ENCODE measurements around the gene ROR2.

The ROR2 gene

DNA sequence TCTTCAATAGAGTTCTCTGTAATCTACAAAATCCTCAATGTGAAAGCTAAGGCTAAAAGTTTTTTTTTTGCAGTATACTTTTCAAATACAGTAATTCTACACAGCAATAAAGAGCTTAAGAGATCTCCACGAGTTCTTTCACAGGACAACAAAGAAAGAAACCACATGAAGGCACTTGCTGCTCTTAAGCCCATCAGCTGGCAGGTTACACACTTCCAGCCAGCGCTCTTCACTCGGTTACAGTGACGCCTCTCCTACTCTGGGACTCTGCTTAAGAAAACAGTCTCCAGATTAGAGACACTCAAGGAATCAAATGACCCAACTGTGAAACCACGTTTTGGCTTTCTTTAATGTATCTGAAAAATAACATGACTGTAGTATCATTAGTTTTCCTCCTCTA, 85.0 kb downstream of the ROR2 start:
- no peak for DNase-seq

GRCh38 chr9:91864380-91864779, 85.6 kb downstream of the ROR2 start:
- no peak for DNase-seq

DNA sequence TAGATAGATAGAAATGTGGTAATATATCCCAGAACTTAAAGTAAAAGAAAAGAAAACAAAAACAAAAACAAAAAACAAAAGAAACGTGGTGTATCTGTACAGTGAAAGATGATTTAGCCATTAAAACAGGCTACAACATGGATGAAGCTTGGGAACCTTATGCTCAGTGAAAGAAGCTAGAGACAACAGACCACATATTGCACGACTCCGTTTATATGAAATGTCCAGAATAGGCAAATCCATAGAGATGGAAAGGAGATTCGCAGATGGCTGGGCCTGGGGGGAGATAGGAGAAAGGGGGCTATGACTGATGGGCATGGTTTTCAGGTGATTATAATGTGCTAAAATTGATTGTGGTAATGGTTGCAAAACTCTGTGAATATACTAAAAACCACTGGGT, 86.6 kb downstream of the ROR2 start:
- DNase-seq: no peak

GRCh38 chr9:91858213-91859030, 91.6 kb downstream of the ROR2 start:
- DNase-seq: no peak

GRCh38 chr9:91857291-91858212, 92.5 kb downstream of the ROR2 start:
- no peak for DNase-seq

GRCh38 chr9:91856419-91856818, 93.6 kb downstream of the ROR2 start:
- DNase-seq: no peak

DNA sequence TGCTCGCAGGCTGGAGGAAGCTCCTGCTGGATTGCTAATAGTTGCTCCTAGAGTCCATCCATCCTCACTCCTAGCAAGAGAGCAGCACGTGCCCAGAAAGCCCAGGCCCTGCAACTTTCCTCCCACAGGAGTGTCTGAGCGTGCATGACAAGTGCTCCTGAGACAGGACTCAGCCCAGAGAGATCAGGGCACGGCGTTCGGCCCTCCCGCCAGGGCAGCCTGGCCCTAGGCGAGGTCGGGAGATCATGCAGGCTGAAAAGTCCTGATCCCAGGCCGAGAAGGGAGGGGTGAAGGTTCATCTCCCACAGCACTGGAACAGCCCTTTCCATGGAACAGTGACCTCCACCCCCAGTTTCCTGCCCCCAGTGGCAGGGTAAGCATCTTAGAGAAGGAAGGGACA, 94.8 kb downstream of the ROR2 start:
- no peak for DNase-seq

DNA sequence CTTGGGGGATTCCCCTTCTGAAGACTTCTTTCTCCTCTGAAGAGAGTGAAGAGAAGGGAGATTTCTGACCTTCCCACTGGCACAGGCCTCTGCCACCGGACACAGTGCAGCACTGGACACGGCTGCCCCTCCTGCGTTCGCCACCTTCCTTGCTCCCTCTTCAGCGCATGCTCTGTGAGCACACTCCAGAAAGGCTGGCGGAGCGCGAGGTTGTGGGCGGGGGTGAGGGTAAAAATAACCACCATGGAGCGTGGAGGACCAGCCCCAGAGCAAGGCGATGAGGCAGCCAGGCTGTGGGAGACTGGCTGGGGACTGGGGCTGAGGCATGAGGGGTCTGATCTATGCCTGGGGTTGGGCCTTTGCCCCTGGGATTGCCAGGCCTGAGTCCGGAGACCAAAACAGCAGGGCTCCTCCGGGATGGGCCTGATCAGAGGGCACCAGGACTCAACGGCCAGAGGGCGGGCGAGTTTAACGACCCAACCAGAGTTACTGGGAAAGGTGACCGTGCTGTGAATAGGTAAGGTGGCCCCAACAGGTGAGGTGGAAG, 97.2 kb downstream of the ROR2 start:
- DNase-seq: no peak

DNA sequence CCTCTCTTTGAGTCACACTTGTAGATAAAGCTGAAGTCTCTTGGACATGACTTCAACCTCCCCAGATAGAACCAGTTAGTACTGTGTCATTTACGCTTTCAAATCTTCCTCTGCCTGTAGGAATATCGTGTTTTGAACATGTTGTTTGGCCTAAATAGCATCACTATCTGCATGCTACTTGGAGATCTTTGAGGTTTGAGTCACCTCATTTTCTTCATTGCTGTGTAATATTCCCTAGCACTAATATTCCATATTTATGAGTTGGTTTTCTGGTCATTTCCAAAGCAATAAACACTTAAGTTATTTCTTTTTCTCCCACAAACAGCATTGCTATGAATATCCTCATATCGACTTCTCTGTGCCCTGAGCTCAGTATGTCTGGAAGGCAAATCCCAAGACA, 100.3 kb downstream of the ROR2 start:
- DNase-seq: no peak

DNA sequence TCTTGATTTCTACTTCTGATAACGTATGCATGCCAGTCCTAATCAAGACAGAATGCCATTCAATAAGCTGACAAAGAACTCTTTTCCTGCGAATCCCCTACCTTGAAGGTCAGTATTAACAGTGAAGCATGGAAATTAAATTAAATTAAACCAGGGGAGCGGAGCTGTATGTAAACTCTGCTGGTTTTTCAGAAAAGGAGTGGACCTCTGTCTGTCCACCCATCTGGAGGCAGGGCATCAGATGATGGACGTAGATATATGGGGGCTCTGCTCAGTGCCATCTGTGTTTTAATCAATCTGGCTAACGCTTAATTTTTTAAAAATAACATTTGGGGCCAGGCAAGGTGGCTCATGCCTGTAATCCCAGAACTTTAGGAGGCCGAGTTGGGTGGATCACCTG, 101.9 kb downstream of the ROR2 start:
- DNase-seq: no peak

DNA sequence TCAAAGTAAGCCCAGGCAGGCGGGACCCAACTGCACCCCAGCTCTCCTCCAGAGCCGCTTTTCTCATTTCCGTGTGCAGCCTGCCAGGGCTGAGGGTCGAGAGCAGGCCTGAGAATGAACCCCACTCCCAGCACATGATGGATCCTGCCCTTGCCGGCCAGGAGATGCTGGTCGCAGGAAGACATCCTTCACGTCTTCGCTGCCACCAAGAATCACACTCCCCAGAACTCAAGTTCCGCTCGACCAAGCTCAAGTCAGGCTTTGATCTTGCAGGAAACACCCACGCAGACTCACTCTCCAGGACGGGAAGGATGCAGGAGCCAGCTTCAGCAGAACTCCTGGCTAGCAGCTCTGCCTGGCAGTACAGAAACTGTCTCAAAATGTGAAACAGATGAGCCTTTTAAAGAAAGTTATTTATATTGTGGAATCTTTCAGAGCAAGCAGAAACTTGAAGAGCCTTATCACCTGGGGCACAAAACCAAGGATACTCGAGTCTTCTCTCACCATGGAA, 102.4 kb downstream of the ROR2 start:
- no peak for DNase-seq

DNA sequence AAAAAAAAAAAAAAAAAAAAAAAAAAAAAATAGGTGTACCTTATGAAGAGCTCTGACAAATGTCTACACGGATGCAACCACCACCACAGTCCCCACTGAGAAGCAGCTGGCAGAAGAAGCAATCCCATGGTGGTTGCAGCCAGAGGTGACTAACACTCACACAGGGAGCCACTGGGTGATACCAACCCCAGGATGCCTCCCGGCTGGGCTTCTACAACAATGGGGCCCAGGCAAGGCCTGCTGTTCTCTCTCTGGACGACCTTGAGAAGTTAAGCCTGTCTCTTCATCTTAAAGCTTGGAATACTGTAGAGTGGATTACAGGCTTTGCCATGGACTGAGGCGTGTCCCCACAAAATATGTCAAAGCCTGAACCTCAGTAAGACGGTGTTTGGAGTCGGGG, 104.1 kb downstream of the ROR2 start:
- DNase-seq: no peak

GRCh38 chr9:91844701-91845291, 105.2 kb downstream of the ROR2 start:
- DNase-seq: no peak

GRCh38 chr9:91844190-91844589, 105.8 kb downstream of the ROR2 start:
- no peak for DNase-seq

DNA sequence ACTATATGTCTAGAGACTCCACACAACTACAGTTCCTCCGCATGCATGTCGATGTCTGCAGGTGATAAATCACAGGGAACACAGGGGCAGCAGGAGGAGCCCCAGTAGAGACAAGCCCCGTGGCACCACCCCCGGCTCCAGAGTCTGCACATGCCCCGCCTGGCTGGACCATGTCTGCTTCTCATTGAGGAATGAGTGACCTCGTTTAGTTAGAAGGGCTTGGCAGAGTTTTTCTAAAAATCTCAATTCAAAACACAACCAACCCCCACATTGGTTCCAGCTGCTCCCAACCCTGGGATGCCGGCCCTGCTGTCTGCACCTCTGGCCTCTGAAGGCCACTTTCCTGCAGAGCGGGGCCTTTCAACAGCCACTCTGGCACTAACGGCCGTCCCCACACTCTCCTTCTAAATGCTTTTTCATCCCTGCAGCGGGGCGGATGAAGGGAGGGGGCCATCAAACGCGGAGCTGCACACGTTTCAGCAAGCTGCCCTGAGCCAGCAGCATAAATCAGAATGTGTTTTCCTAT, 106.3 kb downstream of the ROR2 start:
- no peak for DNase-seq

GRCh38 chr9:91843093-91843492, 106.9 kb downstream of the ROR2 start:
- no peak for DNase-seq

- DNase-seq: peak in 1 of 2 experiments; percentile 5
These were observed 107.5 kb downstream of the ROR2 start for GRCh38 chr9:91842358-91843049.

- DNase-seq: no peak
These were observed 108.4 kb downstream of the ROR2 start for GRCh38 chr9:91841591-91841990.

DNA sequence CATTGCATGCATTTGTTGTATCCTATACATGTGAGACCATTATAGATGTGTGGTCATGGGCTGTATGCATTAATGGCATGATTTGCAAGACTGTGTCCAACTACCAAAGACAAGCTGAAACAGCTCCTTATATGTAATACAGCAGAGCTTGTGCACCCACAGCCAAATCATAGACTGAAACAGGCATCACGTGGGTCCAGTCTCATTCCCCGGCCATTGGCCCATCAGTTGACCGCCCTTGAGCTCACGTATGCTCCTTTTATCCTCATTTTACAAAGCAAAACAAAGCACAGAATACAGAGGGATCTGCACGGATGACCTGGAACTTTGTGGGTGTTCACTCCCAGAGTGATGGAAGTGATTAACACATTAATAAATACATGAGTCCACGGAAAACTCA, 109.1 kb downstream of the ROR2 start:
- no peak for DNase-seq

DNA sequence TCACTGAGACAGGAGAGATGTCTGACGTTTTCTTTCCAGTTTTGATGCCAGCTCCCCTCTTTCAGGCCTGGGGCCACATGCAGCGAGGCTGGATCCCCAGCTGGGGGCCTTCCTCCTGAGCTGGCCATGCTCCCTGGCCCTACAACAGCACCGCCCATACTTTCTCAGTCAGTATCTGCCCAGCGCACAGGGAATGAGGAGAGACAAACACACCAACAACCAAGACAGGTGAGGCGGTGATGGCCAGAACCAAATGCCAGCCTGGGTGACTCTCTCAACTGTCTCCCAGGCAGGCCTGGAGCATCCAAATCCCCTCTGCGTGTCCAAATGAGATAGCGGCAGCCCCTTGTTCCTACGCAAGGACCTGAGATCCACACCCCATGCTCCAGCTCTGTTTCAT, 109.6 kb downstream of the ROR2 start:
- DNase-seq: no peak

GRCh38 chr9:91839926-91840465, 110.0 kb downstream of the ROR2 start:
- no peak for DNase-seq
